HEK293T (cell line): ENCODE results near the gene NXPE1.

Source experiments
- ARNT ChIP-seq: fragments of 450-650 bp; IDR thresholded peaks from 2 replicates; pipeline ENCODE4 v1.6.1; 2017; ENCODE audit warnings: mild to moderate bottlenecking
- BHLHE40 ChIP-seq: fragments of 450-650 bp; IDR thresholded peaks from 2 replicates; pipeline ENCODE4 v1.6.1; 2016; ENCODE audit warnings: mild to moderate bottlenecking, moderate library complexity, borderline replicate concordance
- ELF4 ChIP-seq: fragments of 450-650 bp; IDR thresholded peaks from 2 replicates; pipeline ENCODE4 v1.6.1; 2017; ENCODE audit warnings: antibody characterized with exemption
- FOXA1 ChIP-seq: fragments of 450-650 bp; IDR thresholded peaks from 2 replicates; pipeline ENCODE4 v1.6.1; 2016; ENCODE audit warnings: mild to moderate bottlenecking
- FOXK2 ChIP-seq: fragments of 450-650 bp; IDR thresholded peaks from 2 replicates; pipeline ENCODE4 v1.6.1; 2016; ENCODE audit warnings: mild to moderate bottlenecking
- FOXM1 ChIP-seq: fragments of 450-650 bp; IDR thresholded peaks from 2 replicates; pipeline ENCODE4 v1.6.1; 2017; ENCODE audit warnings: mild to moderate bottlenecking, borderline replicate concordance
- LEF1 ChIP-seq: fragments of 450-650 bp; IDR thresholded peaks from 2 replicates; pipeline ENCODE4 v1.6.1; 2017; ENCODE audit warnings: mild to moderate bottlenecking, borderline replicate concordance
- SP1 ChIP-seq: fragments of 450-650 bp; IDR thresholded peaks from 2 replicates; pipeline ENCODE4 v1.6.1; 2017
- SUZ12 ChIP-seq: fragments of 450-650 bp; IDR thresholded peaks from 2 replicates; pipeline ENCODE4 v1.6.1; 2016; ENCODE audit warnings: mild to moderate bottlenecking
- TARDBP ChIP-seq: fragments of 450-650 bp; IDR thresholded peaks from 2 replicates; pipeline ENCODE4 v1.6.1; 2016
- ZNF384 ChIP-seq: fragments of 450-650 bp; IDR thresholded peaks from 2 replicates; pipeline ENCODE4 v1.6.1; 2016
- TF ChIP-seq, protein P1 (sequence below): fragments of 450-650 bp; IDR thresholded peaks from 2 replicates; pipeline ENCODE4 v1.6.1; 2016

GRCh38 chr11:114594703-114595102 lies 35.0 kb upstream of the NXPE1 start:
- TF ChIP-seq SP1 (no peak), FOXA1 (no peak), FOXM1 (no peak), ARNT (no peak), ELF4 (no peak), TARDBP (no peak), BHLHE40 (no peak), SUZ12 (no peak), FOXK2 (no peak), ZNF384 (no peak), LEF1 (no peak)
- TF ChIP-seq, protein P1, sequence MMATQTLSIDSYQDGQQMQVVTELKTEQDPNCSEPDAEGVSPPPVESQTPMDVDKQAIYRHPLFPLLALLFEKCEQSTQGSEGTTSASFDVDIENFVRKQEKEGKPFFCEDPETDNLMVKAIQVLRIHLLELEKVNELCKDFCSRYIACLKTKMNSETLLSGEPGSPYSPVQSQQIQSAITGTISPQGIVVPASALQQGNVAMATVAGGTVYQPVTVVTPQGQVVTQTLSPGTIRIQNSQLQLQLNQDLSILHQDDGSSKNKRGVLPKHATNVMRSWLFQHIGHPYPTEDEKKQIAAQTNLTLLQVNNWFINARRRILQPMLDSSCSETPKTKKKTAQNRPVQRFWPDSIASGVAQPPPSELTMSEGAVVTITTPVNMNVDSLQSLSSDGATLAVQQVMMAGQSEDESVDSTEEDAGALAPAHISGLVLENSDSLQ: no peak
